ENCODE measurements around the gene MAEL.

Gene MAEL

GRCh38 chr1:166988974-166989515 lies at the start of gene MAEL:
Gene MAEL (plus strand): TSS chr1:166989280. CDS start chr1:166989353, 73 bp downstream.
- DNase-seq: no peak

GRCh38 chr1:166939741-166940375 lies 49.2 kb upstream of the MAEL start:
- no peak for DNase-seq

- no peak for DNase-seq
Observed at GRCh38 chr1:166944186-166944967, 44.7 kb upstream of the MAEL start.

GRCh38 chr1:166947398-166948043 lies 41.6 kb upstream of the MAEL start:
- no peak for DNase-seq

GRCh38 chr1:166948856-166949350 lies 40.2 kb upstream of the MAEL start:
- no peak for DNase-seq

- no peak for DNase-seq
Observed at GRCh38 chr1:166950156-166950555, 38.9 kb upstream of the MAEL start.

GRCh38 chr1:166951050-166951449 lies 38.0 kb upstream of the MAEL start:
- no peak for DNase-seq

GRCh38 chr1:166952002-166952746 lies 36.9 kb upstream of the MAEL start:
- DNase-seq: no peak

GRCh38 chr1:166953491-166953890 lies 35.6 kb upstream of the MAEL start:
- DNase-seq: no peak

- no peak for DNase-seq
Observed at GRCh38 chr1:166956057-166956850, 32.8 kb upstream of the MAEL start.

- no peak for DNase-seq
Observed at GRCh38 chr1:166956872-166957271, 32.2 kb upstream of the MAEL start.

- DNase-seq: no peak
Observed at GRCh38 chr1:166960858-166961474, 28.1 kb upstream of the MAEL start.

GRCh38 chr1:166969074-166969677 lies 19.9 kb upstream of the MAEL start:
- DNase-seq: no peak

- no peak for DNase-seq
Observed at GRCh38 chr1:166971252-166971651, 17.8 kb upstream of the MAEL start.

- DNase-seq: no peak
Observed at GRCh38 chr1:166972193-166972592, 16.9 kb upstream of the MAEL start.

- no peak for DNase-seq
Observed at GRCh38 chr1:166972826-166973225, 16.3 kb upstream of the MAEL start.

GRCh38 chr1:166974647-166975345 lies 14.3 kb upstream of the MAEL start:
- DNase-seq: peak; percentile 5 to 12

- peak; percentile 31 to 42 for DNase-seq
Observed at GRCh38 chr1:166975361-166976129, 13.5 kb upstream of the MAEL start, which contains the start of gene ILDR2. Gene ILDR2 (minus strand): TSS chr1:166975540. CDS start chr1:166975268, 272 bp downstream.

- DNase-seq: no peak
Observed at GRCh38 chr1:166977951-166978350, 11.1 kb upstream of the MAEL start.

Data from AML-193 (cell line).